ENCODE measurements around the gene DPYSL3.

DPYSL3 gene

DNA sequence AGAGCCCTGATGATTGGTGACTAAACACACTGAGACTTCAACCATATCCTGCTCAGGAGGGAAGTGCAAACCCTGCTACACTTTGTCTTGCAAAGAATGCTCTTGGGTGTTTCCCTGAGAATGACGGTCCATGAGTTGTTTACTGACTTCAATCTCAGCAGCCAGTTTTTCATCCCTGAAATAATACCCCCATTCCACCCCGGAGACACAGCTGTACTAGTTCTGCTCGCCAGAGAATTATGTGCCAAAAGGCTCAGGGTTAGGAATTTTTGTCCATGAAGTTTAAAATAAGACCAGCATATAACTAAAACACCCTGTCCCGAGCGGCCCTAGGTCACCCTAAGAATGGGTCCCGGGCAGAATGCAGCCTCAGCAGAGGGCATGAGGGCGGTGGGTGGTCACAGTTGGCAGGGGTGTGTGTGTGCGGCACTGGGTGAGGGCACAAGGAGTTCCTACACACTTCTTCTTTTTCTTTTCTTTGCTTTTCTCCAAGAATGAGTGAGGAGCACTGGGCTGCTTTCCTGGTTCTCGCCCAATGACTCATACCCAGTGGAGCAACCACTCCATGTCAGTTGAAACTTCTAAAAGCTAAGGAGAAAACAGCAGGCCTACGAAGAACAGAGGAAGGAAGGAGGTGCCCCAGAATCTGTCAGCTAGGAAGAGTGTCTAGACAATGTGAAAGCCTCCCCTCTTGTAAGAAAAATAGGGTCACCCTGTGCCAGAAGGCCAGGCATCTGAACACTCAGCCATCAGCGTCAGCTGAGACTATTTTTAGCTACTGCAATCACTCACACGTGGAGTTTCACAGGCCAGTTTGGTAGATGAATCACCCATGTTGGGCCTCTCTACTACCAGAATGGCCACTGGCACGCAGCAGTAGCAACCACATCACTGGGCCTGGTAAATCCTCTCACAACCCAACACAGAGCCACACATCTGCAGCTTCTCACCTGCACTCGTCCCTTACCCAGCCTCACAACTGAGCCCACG is 105.9 kb downstream of the DPYSL3 start:
- TF ChIP-seq EZH2phosphoT487 (conservative IDR thresholded peaks at IDR 0.05; ENCODE audit: low read length): no peak
- TF ChIP-seq, protein P1, sequence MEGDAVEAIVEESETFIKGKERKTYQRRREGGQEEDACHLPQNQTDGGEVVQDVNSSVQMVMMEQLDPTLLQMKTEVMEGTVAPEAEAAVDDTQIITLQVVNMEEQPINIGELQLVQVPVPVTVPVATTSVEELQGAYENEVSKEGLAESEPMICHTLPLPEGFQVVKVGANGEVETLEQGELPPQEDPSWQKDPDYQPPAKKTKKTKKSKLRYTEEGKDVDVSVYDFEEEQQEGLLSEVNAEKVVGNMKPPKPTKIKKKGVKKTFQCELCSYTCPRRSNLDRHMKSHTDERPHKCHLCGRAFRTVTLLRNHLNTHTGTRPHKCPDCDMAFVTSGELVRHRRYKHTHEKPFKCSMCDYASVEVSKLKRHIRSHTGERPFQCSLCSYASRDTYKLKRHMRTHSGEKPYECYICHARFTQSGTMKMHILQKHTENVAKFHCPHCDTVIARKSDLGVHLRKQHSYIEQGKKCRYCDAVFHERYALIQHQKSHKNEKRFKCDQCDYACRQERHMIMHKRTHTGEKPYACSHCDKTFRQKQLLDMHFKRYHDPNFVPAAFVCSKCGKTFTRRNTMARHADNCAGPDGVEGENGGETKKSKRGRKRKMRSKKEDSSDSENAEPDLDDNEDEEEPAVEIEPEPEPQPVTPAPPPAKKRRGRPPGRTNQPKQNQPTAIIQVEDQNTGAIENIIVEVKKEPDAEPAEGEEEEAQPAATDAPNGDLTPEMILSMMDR (IDR thresholded peaks at IDR 0.05; ENCODE audit: insufficient read depth, low read length, poor library complexity, severe bottlenecking): no peak
- Histone ChIP-seq H4K20me1 (ENCODE audit: low read depth, low read length) (no peaks in the 10 kb centered on the region), H3K27ac (ENCODE audit: low read depth, low read length) (no peak overlapping the region), H3K27me3 (ENCODE audit: low read length) (no peaks in the 10 kb centered on the region), H3K36me3 (ENCODE audit: low read length) (no peaks in the 10 kb centered on the region), H3K4me3 (ENCODE audit: insufficient read depth, low read length, poor library complexity, severe bottlenecking) (no peak overlapping the region), H3F3A (ENCODE audit: insufficient read depth) (no peaks in the 10 kb centered on the region), H3K4me2 (ENCODE audit: low read depth, low read length, poor library complexity, severe bottlenecking) (no peak overlapping the region), H3K79me2 (ENCODE audit: insufficient read depth, low read length) (no peaks in the 10 kb centered on the region), H3K9ac (ENCODE audit: low read length) (no peak overlapping the region), H2AFZ (ENCODE audit: low read depth, low read length, severe bottlenecking) (no peak overlapping the region), H3K9me2 (replicated peaks; ENCODE audit: insufficient read depth, low read length) (no peaks in the 10 kb centered on the region), H3K9me3 (ENCODE audit: insufficient read depth, low read length) (no peaks in the 10 kb centered on the region)

DNA sequence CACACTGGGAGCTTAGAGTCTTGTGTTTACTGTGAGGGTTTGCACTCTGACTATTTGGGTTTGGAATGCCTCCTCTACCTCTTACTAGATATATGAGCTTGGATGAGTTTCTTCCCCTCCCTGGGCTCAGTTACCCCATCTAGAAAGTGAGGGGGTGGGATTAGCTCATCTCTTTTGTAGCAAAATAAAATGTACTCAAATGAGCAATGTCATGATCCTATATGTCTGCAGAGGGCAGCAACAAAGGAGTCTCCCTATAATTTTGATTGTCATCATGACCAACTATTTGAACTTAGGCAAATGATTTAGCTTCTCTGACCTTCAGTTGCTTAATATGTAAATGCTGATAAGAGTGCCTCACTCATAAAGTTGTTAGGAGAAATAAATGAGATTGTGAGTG is 109.0 kb downstream of the DPYSL3 start:
- no peak overlapping the region for H3K9ac ChIP-seq (ENCODE audit: low read length)
- no peaks in the 10 kb centered on the region for H3K27me3 ChIP-seq (ENCODE audit: low read length)
- H3F3A ChIP-seq (ENCODE audit: insufficient read depth): no peaks in the 10 kb centered on the region
- no peaks in the 10 kb centered on the region for H3K36me3 ChIP-seq (ENCODE audit: low read length)
- no peak for TF ChIP-seq EZH2phosphoT487 (conservative IDR thresholded peaks at IDR 0.05; ENCODE audit: low read length)
- TF ChIP-seq, protein P1 (IDR thresholded peaks at IDR 0.05; ENCODE audit: insufficient read depth, low read length, poor library complexity, severe bottlenecking): no peak
- H3K9me3 ChIP-seq (ENCODE audit: insufficient read depth, low read length): no peaks in the 10 kb centered on the region
- H4K20me1 ChIP-seq (ENCODE audit: low read depth, low read length): no peaks in the 10 kb centered on the region
- no peak overlapping the region for H3K27ac ChIP-seq (ENCODE audit: low read depth, low read length)
- H3K9me2 ChIP-seq (replicated peaks; ENCODE audit: insufficient read depth, low read length): no peaks in the 10 kb centered on the region
- no peak overlapping the region for H3K4me2 ChIP-seq (ENCODE audit: low read depth, low read length, poor library complexity, severe bottlenecking)
- H2AFZ ChIP-seq (ENCODE audit: low read depth, low read length, severe bottlenecking): no peak overlapping the region
- no peak overlapping the region for H3K4me3 ChIP-seq (ENCODE audit: insufficient read depth, low read length, poor library complexity, severe bottlenecking)
- H3K79me2 ChIP-seq (ENCODE audit: insufficient read depth, low read length): no peaks in the 10 kb centered on the region

DNA sequence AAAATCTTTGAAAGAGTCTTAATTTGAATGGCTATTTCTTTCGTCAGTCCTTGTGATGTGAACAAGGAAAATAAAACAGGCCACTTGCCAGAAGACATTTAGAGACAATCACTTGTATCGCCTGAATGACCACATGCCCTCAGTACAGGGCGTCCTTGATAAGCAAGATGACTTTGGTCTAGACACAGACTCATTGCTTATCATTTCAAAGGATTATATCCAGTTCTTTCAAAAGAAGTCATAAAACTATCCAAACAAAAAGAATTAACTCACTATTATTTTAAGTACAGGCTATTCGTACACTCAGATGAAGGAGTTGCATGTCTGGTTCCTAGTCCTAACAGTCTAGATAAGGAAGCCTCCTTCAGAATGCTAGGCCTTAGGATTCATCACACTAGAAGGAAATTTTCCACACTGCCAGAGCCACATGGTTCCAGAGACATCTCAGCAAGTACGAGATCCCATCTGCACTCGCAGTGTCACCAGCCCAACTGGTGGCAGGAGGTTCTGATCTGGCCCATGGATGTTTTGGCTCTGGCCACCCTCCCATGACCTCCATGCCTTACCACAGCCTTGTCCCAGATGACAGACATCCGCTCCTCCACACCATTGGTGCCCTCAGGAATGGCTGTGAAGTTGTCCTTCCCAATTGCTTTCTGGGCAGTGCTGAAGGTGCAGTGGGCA is 109.6 kb downstream of the DPYSL3 start:
- no peaks in the 10 kb centered on the region for H3K36me3 ChIP-seq (ENCODE audit: low read length)
- no peak overlapping the region for H3K4me3 ChIP-seq (ENCODE audit: insufficient read depth, low read length, poor library complexity, severe bottlenecking)
- H3F3A ChIP-seq (ENCODE audit: insufficient read depth): no peaks in the 10 kb centered on the region
- no peaks in the 10 kb centered on the region for H3K79me2 ChIP-seq (ENCODE audit: insufficient read depth, low read length)
- H4K20me1 ChIP-seq (ENCODE audit: low read depth, low read length): no peaks in the 10 kb centered on the region
- H3K27ac ChIP-seq (ENCODE audit: low read depth, low read length): no peak overlapping the region
- TF ChIP-seq, protein P1 (IDR thresholded peaks at IDR 0.05; ENCODE audit: insufficient read depth, low read length, poor library complexity, severe bottlenecking): no peak
- TF ChIP-seq EZH2phosphoT487 (conservative IDR thresholded peaks at IDR 0.05; ENCODE audit: low read length): no peak
- H3K9me3 ChIP-seq (ENCODE audit: insufficient read depth, low read length): no peaks in the 10 kb centered on the region
- H2AFZ ChIP-seq (ENCODE audit: low read depth, low read length, severe bottlenecking): no peak overlapping the region
- no peaks in the 10 kb centered on the region for H3K9me2 ChIP-seq (replicated peaks; ENCODE audit: insufficient read depth, low read length)
- H3K9ac ChIP-seq (ENCODE audit: low read length): no peak overlapping the region
- no peaks in the 10 kb centered on the region for H3K27me3 ChIP-seq (ENCODE audit: low read length)
- no peak overlapping the region for H3K4me2 ChIP-seq (ENCODE audit: low read depth, low read length, poor library complexity, severe bottlenecking)

Data from SU-DHL-6 (cell line).